GM23338 (cell line): ENCODE data around the gene TMEM74B. TPM values are rescaled to one million over a fixed set of nuclear protein-coding genes. Genes with fewer than 3 reads are reported as not detected.

Source experiments
- CREB1 ChIP-seq: fragments of 250-450 bp; sonication (Bioruptor Pico); IDR thresholded peaks from 2 replicates; pipeline ENCODE4 v1.5.0; 2020; ENCODE audit warnings: low read depth, mild to moderate bottlenecking, moderate library complexity
- EZH2 ChIP-seq: fragments of 200-600 bp; sonication (generic); IDR thresholded peaks from one replicate; pipeline ENCODE4 v1.8.0; 2017; ENCODE audit warnings: antibody characterized with exemption, mild to moderate bottlenecking, low read depth; ENCODE audit not compliant: unreplicated experiment
- EZH2phosphoT487 ChIP-seq: fragments of 200-600 bp; sonication (generic); IDR thresholded peaks from one replicate; pipeline ENCODE4 v1.8.1; 2018; ENCODE audit warnings: antibody characterized with exemption; ENCODE audit not compliant: unreplicated experiment
- JUNB ChIP-seq: IDR thresholded peaks from one replicate; pipeline ENCODE4 v1.6.1; 2016; ENCODE audit warnings: antibody characterized with exemption; ENCODE audit not compliant: unreplicated experiment
- NANOG ChIP-seq: IDR thresholded peaks from 2 replicates; pipeline ENCODE4 v1.6.1; 2016; ENCODE audit warnings: antibody characterized with exemption, borderline replicate concordance
- POLR2AphosphoS5 ChIP-seq: IDR thresholded peaks from 2 replicates; pipeline ENCODE4 v1.6.1; 2016; ENCODE audit warnings: antibody characterized with exemption, low read depth
- STAT1 ChIP-seq: IDR thresholded peaks from one replicate; pipeline ENCODE4 v1.6.1; 2016; ENCODE audit warnings: antibody characterized with exemption; ENCODE audit not compliant: unreplicated experiment
- ZNF114 ChIP-seq: fragments of 250-450 bp; sonication (Bioruptor Pico); IDR thresholded peaks from 2 replicates; pipeline ENCODE4 v1.5.0; 2020; ENCODE audit warnings: mild to moderate bottlenecking, moderate library complexity
- ZNF331 ChIP-seq: fragments of 250-450 bp; sonication (Bioruptor Pico); IDR thresholded peaks from 2 replicates; pipeline ENCODE4 v1.5.0; 2020; ENCODE audit warnings: low read depth, mild to moderate bottlenecking, moderate library complexity
- polyA plus RNA-seq: library from polyadenylated mRNA; unstranded; fragments of >200 nt; fragmentation: Nextera tagmentation; extraction: Ambion mirVana; gene quantifications from 2 replicates; pipeline ENCODE4 v1.2.1, GENCODE V29; 2016
- total RNA-seq: library from RNA; depleted of rRNA; stranded (reverse); fragments of >200 nt; shearing (Covaris generic); gene quantifications from 2 replicates; pipeline ENCODE4 v1.2.3, GENCODE V29; 2014
- TF ChIP-seq, protein P1 (sequence below): fragments of 250-450 bp; sonication (Bioruptor Pico); IDR thresholded peaks from 2 replicates; pipeline ENCODE4 v1.5.0; 2020; ENCODE audit warnings: mild to moderate bottlenecking, moderate library complexity
- TF ChIP-seq, protein P2 (sequence below): IDR thresholded peaks from 2 replicates; pipeline ENCODE4 v1.6.1; 2016; ENCODE audit warnings: antibody characterized with exemption
- TF ChIP-seq, protein P3 (sequence below), 2 experiments: fragments of 200-600 bp in 1 of 2; sonication (generic) in 1 of 2; conservative IDR thresholded peaks; 2 replicates each; pipeline versions ENCODE4 v1.5.1 to v1.6.1; 2016 to 2017; ENCODE audit warnings: antibody characterized with exemption in 2 of 2, low read depth in 2 of 2, mild to moderate bottlenecking in 2 of 2, moderate library complexity in 1 of 2

The TMEM74B gene
- total and polyA plus RNA-seq, 2 experiments from 2014 or later = 1.0 to 4.8 TPM

DNA sequence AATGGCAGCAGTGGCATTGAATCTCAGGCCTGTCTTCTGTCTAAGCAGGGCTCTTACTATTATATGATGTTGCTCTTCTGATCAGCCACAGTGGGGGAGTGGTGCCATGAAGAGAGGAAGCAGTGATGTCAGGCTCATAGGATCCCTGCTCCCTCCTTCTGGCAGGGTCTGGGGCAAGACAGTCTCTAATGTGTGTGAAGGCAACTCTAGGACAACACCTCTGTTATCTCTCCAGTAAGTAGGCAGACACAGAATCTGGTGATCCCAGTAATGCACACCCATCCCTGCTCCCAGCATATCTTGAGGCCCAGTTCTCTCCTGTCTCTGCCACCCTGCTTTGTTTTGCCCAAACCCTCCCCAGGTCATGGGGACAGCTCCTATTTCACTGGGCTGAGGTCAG lies 27.2 kb upstream of the TMEM74B start (continued):
- TF ChIP-seq, protein P1, sequence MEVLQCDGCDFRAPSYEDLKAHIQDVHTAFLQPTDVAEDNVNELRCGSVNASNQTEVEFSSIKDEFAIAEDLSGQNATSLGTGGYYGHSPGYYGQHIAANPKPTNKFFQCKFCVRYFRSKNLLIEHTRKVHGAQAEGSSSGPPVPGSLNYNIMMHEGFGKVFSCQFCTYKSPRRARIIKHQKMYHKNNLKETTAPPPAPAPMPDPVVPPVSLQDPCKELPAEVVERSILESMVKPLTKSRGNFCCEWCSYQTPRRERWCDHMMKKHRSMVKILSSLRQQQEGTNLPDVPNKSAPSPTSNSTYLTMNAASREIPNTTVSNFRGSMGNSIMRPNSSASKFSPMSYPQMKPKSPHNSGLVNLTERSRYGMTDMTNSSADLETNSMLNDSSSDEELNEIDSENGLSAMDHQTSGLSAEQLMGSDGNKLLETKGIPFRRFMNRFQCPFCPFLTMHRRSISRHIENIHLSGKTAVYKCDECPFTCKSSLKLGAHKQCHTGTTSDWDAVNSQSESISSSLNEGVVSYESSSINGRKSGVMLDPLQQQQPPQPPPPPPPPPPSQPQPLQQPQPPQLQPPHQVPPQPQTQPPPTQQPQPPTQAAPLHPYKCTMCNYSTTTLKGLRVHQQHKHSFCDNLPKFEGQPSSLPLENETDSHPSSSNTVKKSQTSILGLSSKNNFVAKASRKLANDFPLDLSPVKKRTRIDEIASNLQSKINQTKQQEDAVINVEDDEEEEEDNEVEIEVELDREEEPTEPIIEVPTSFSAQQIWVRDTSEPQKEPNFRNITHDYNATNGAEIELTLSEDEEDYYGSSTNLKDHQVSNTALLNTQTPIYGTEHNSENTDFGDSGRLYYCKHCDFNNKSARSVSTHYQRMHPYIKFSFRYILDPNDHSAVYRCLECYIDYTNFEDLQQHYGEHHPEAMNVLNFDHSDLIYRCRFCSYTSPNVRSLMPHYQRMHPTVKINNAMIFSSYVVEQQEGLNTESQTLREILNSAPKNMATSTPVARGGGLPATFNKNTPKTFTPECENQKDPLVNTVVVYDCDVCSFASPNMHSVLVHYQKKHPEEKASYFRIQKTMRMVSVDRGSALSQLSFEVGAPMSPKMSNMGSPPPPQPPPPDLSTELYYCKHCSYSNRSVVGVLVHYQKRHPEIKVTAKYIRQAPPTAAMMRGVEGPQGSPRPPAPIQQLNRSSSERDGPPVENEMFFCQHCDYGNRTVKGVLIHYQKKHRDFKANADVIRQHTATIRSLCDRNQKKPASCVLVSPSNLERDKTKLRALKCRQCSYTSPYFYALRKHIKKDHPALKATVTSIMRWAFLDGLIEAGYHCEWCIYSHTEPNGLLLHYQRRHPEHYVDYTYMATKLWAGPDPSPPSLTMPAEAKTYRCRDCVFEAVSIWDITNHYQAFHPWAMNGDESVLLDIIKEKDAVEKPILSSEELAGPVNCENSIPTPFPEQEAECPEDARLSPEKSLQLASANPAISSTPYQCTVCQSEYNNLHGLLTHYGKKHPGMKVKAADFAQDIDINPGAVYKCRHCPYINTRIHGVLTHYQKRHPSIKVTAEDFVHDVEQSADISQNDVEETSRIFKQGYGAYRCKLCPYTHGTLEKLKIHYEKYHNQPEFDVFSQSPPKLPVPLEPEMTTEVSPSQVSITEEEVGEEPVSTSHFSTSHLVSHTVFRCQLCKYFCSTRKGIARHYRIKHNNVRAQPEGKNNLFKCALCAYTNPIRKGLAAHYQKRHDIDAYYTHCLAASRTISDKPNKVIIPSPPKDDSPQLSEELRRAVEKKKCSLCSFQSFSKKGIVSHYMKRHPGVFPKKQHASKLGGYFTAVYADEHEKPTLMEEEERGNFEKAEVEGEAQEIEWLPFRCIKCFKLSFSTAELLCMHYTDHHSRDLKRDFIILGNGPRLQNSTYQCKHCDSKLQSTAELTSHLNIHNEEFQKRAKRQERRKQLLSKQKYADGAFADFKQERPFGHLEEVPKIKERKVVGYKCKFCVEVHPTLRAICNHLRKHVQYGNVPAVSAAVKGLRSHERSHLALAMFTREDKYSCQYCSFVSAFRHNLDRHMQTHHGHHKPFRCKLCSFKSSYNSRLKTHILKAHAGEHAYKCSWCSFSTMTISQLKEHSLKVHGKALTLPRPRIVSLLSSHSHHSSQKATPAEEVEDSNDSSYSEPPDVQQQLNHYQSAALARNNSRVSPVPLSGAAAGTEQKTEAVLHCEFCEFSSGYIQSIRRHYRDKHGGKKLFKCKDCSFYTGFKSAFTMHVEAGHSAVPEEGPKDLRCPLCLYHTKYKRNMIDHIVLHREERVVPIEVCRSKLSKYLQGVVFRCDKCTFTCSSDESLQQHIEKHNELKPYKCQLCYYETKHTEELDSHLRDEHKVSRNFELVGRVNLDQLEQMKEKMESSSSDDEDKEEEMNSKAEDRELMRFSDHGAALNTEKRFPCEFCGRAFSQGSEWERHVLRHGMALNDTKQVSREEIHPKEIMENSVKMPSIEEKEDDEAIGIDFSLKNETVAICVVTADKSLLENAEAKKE (CRISPR knock-in tag) = no peak
- no peak for TF ChIP-seq EZH2phosphoT487
- TF ChIP-seq, protein P2, sequence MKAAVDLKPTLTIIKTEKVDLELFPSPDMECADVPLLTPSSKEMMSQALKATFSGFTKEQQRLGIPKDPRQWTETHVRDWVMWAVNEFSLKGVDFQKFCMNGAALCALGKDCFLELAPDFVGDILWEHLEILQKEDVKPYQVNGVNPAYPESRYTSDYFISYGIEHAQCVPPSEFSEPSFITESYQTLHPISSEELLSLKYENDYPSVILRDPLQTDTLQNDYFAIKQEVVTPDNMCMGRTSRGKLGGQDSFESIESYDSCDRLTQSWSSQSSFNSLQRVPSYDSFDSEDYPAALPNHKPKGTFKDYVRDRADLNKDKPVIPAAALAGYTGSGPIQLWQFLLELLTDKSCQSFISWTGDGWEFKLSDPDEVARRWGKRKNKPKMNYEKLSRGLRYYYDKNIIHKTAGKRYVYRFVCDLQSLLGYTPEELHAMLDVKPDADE = no peak
- no peak for TF ChIP-seq CREB1
- TF ChIP-seq STAT1 = no peak
- no peak for TF ChIP-seq JUNB
- TF ChIP-seq ZNF331 (CRISPR knock-in tag) = no peak
- TF ChIP-seq, protein P3, sequence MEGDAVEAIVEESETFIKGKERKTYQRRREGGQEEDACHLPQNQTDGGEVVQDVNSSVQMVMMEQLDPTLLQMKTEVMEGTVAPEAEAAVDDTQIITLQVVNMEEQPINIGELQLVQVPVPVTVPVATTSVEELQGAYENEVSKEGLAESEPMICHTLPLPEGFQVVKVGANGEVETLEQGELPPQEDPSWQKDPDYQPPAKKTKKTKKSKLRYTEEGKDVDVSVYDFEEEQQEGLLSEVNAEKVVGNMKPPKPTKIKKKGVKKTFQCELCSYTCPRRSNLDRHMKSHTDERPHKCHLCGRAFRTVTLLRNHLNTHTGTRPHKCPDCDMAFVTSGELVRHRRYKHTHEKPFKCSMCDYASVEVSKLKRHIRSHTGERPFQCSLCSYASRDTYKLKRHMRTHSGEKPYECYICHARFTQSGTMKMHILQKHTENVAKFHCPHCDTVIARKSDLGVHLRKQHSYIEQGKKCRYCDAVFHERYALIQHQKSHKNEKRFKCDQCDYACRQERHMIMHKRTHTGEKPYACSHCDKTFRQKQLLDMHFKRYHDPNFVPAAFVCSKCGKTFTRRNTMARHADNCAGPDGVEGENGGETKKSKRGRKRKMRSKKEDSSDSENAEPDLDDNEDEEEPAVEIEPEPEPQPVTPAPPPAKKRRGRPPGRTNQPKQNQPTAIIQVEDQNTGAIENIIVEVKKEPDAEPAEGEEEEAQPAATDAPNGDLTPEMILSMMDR (conservative IDR thresholded peaks at IDR 0.05; ENCODE audit: low read depth in 2 of 2) = no peak
- TF ChIP-seq ZNF114 (CRISPR knock-in tag) = no peak
- no peak for TF ChIP-seq POLR2AphosphoS5
- no peak for TF ChIP-seq NANOG
- TF ChIP-seq EZH2 = no peak
